GM21825 (cell line): Measurements from ENCODE around the gene RNF166.

ENCODE experiments used
- ATAC-seq: cut with Tn5 transposase; IDR thresholded peaks from one replicate; pipeline ENCODE4 v1.9.1; 2021; ENCODE audit warnings: mild to moderate bottlenecking, moderate library complexity; ENCODE audit not compliant: unreplicated experiment

Gene RNF166

GRCh38 chr16:88724855-88725555, 18.8 kb upstream of the RNF166 start:
- no peak for ATAC-seq

DNA sequence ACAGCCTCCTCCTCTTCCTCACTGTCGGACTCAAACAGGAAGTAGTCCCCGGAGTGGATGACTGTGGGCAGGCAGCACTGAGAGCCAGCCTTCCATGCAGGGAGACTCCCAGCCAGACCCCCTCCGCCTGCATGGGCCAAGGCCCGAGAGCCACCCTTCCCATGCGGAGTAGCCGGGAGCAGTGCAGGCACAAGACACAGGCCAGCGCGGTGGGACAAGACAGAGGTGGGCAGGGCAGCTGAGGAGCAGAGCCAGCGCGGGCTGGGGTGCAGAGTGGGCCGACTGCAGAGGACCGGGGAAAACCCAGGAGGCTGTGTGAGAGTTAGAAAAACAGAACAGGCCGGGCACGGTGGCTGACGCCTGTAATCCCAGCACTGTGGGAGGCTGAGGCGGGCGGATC, 17.7 kb upstream of the RNF166 start:
- no peak for ATAC-seq

GRCh38 chr16:88723507-88723887, 17.3 kb upstream of the RNF166 start:
- ATAC-seq, result no peak

GRCh38 chr16:88722784-88723506, 16.7 kb upstream of the RNF166 start:
- ATAC-seq, result no peak

- no peak for ATAC-seq
Measured at GRCh38 chr16:88721815-88722755, 15.9 kb upstream of the RNF166 start.

GRCh38 chr16:88721236-88721635, 15.0 kb upstream of the RNF166 start:
- no peak for ATAC-seq

DNA sequence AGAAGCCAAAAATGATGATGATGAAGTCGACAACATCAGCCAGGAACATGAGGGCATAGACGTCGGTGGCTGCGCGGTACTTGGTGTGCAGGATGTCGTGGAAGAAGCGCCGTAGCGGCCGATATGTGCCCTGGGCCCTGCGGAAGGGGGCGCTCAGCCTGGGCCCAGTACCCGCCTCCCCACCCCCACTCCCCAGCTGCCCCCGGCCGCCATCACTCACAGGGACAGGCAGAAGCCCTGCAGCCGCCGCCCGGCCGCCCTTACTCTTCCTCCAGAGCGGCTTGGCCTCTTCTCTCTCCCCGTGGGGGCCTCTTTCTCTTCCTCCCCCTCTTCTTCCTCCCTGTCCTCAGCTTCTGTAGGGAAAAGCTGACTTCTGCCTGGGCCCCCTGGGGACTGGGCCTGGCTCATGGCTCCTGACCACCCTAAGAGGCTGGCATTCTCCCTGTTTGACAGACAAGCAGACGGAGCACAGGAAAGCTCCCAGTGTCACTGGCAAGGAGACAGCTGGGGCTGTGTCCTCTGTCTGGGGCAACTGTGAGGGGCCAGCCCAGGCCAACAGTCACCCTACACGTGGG, 14.3 kb upstream of the RNF166 start:
- ATAC-seq, result no peak

GRCh38 chr16:88719933-88720296, 13.7 kb upstream of the RNF166 start:
- no peak for ATAC-seq

DNA sequence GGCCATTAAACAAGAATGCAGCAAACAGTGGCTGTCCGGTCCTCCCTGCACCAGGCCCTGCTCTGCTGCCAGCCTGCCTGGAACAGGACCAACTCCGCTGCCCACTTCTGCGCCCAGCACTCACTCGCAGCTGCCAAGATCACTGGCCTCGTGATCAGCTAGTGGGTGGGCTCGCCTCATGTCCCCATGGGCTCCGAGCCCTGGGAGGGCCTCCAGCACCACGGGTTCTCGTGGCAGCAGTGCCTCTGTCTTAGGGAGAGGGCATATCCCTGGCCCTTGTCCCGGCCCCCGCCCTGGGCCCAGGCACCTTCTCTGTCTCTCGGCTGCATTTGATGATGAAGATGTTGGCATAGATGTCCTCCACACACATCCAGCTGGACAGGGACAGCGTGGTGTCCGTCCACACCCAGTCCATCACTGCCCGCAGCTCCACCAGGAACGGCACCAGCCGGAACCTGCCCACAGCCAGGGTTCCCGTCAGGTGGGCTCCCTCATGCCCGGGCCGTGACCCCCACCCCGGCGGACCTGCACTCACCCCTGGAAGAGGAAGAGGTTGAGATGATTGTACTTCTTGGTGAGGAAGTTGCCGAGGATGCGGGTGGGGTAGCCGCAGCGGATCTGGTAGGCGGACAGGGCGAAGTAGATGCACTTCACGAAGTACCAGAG, 13.2 kb upstream of the RNF166 start:
- ATAC-seq, result no peak

- no peak for ATAC-seq
Measured at GRCh38 chr16:88718178-88718577, 12.0 kb upstream of the RNF166 start.

DNA sequence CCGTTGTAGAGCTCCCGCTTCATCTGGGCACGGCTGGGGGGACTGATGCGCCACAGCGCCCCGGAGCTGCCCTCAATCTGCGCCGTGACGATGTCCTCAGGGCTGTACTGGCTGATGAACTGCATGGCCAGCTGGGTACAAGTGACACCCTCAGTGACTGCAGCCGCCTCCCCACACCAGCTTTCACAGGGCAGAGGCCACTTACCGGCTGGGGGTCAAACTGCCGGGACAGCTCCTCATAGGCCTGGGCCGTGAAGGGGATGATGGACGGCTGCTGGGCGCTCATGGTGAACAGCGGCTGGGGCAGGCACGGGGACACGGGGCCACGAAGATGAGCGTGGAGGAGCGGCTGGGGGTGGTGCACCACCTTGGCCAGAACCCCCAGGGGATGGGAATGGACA, 10.4 kb upstream of the RNF166 start:
- ATAC-seq, result no peak

DNA sequence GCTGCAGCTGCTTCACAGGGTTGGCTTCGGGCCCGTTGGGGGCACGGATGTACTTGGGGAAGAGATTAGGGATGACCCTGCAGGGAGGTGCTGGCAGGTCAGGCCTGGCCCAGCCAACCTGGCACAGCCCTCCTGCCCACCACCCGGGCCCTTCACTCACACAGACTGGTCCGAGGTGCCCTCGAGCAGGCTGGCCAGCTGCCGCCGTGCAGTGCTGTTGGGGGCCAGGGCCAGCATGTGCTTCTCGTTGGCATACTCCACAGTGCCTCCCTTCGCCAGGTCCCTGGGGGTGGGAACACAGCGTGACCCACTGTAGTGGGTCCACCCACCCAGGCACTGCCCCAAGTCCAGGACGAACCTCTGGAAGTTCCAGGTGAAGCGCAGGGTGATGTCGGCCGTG, 10.0 kb upstream of the RNF166 start:
- no peak for ATAC-seq

DNA sequence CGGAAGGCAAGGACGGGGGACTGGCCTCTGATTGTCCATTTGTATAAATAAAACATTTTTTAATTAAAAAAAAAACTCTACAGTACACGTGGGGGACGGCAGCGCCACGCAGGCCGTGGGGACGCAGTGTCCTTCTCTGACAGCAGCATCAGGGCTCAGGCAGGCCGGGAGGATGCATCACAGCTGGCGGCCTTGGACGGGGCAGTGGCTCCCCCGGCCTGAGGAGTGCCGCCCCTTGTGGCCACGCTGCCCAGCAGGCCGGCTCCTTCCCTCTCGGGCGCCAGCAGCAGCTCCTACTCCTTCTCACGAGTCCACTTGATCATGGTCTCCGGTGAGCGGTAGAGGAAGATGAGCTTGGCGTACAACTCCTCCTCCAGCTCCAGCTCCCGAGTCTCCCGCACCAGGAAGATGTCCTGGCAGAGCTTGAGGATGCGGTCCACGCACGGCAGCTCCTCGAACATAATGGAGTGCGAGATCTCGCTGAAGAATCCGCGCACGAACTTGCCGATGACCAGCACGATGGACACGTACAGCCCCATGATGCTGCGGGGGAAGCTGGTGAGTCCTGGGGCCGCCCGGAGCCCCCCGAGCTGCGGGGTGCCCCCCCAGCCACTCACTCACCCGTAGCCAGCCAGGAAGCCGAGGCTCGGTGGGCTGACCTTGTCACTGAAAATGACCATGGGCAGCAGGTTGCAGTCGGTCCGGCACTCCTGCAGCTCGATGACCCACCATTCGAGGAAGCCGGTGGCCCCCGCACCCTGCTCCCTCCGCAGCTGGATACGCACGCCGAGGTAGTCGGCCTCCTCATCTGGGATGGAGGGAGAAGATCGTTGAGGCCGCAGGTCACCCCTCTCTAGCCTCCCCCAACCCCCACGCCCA, 9.3 kb upstream of the RNF166 start:
- no peak for ATAC-seq

GRCh38 chr16:88714420-88715302, 8.5 kb upstream of the RNF166 start:
- ATAC-seq, result no peak

- ATAC-seq, result no peak
Measured at GRCh38 chr16:88713568-88714419, 7.6 kb upstream of the RNF166 start.

DNA sequence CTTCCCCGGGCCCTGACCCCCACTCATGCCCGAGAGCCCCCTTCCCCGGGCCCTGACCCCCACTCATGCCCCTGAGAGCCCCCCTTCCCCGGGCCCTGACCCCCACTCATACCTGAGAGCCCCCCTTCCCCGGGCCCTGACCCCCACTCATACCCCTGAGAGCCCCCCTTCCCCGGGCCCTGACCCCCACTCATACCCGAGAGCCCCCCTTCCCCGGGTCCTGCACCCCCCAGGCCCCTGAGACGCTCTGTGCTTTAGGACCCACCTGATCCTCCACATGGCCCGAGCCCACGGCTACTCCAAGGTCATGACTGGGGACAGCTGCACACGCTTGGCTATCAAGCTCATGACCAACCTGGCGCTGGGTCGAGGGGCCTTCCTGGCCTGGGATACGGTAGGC, 6.8 kb upstream of the RNF166 start:
- no peak for ATAC-seq

GRCh38 chr16:88712362-88712979, 6.3 kb upstream of the RNF166 start:
- ATAC-seq, result no peak
